ENCODE data around the gene PBX4. TPM values are rescaled to one million over a fixed set of nuclear protein-coding genes. Genes with fewer than 3 reads are reported as not detected.
A peak's percentile ranks its signal among the peaks of the same experiment; 100 is the strongest.

Gene PBX4
- total RNA-seq, 1 donor from 2014 or later, result 5.1 TPM

- intact Hi-C loops (cut with DNase I), result no loop called here
- DNase-seq (ENCODE audit: low spot score) (no peak), ATAC-seq (no peak)
These were observed 69.3 kb downstream of the PBX4 start for GRCh38 chr19:19548915-19549759.

- ATAC-seq (no peak), DNase-seq (ENCODE audit: low spot score) (no peak)
- intact Hi-C loops (cut with DNase I), result no loop called here
These were observed 70.7 kb downstream of the PBX4 start for GRCh38 chr19:19547674-19548336.

GRCh38 chr19:19546751-19547162 lies 71.7 kb downstream of the PBX4 start:
- no peak for DNase-seq (ENCODE audit: low spot score)
- ATAC-seq, result peak; percentile 19
- intact Hi-C loops (cut with DNase I), result no loop called here

GRCh38 chr19:19545707-19546106 lies 72.8 kb downstream of the PBX4 start:
- intact Hi-C loops (cut with DNase I), result no loop called here
- DNase-seq (ENCODE audit: low spot score), result no peak
- ATAC-seq, result no peak

GRCh38 chr19:19544954-19545591 lies 73.4 kb downstream of the PBX4 start:
- ATAC-seq, result no peak
- intact Hi-C loops (cut with DNase I), result no loop called here
- no peak for DNase-seq (ENCODE audit: low spot score)

GRCh38 chr19:19544257-19544953 lies 74.1 kb downstream of the PBX4 start:
- intact Hi-C loops (cut with DNase I), result no loop called here
- DNase-seq (ENCODE audit: low spot score) (no peak), ATAC-seq (no peak)

- intact Hi-C loops (cut with DNase I), result no loop called here
- DNase-seq (ENCODE audit: low spot score), result no peak
These were observed 74.8 kb downstream of the PBX4 start for GRCh38 chr19:19543640-19544039.

GRCh38 chr19:19543101-19543500 lies 75.4 kb downstream of the PBX4 start:
- ATAC-seq, result no peak
- intact Hi-C loops (cut with DNase I), result no loop called here
- DNase-seq (ENCODE audit: low spot score), result no peak

More at GRCh38 chr19:19543640-19544039, 74.8 kb downstream of the PBX4 start:
- ATAC-seq, result no peak

GRCh38 chr19:19542507-19542906 lies 76.0 kb downstream of the PBX4 start:
- ATAC-seq, result no peak
- intact Hi-C loops (cut with DNase I), result no loop called here
- DNase-seq (ENCODE audit: low spot score), result no peak

- DNase-seq (ENCODE audit: low spot score), result no peak
- intact Hi-C loops (cut with DNase I), result no loop called here
- no peak for ATAC-seq
These were observed 76.9 kb downstream of the PBX4 start for GRCh38 chr19:19541616-19542015.

GRCh38 chr19:19540715-19541515 lies 77.6 kb downstream of the PBX4 start:
- intact Hi-C loops (cut with DNase I), result no loop called here
- DNase-seq (ENCODE audit: low spot score), result no peak
- no peak for ATAC-seq

- intact Hi-C loops (cut with DNase I), result no loop called here
- DNase-seq (ENCODE audit: low spot score) (peak; percentile 81), ATAC-seq (peak; percentile 68)
These were observed 78.3 kb downstream of the PBX4 start for GRCh38 chr19:19540064-19540714.

GRCh38 chr19:19539698-19540063 lies 78.8 kb downstream of the PBX4 start:
- no peak for ATAC-seq
- no peak for DNase-seq (ENCODE audit: low spot score)
- intact Hi-C loops (cut with DNase I), result loop anchor here (5.0 kb wide), 1 partner anchor 418 kb away; no protein-coding TSS in a partner anchor

GRCh38 chr19:19538785-19539166 lies 79.7 kb downstream of the PBX4 start:
- intact Hi-C loops (cut with DNase I), result loop anchor here (5.0 kb wide), 1 partner anchor 419 kb away; no protein-coding TSS in a partner anchor
- ATAC-seq (no peak), DNase-seq (ENCODE audit: low spot score) (no peak)

GRCh38 chr19:19538061-19538784 lies 80.3 kb downstream of the PBX4 start, which contains the start of gene CILP2:
Gene CILP2 (plus strand): TSS chr19:19538265. CDS start chr19:19538350, 85 bp downstream.
- ATAC-seq (peak; percentile 7), DNase-seq (ENCODE audit: low spot score) (no peak)
- intact Hi-C loops (cut with DNase I), result loop anchor here (5.0 kb wide), 1 partner anchor 419 kb away; no protein-coding TSS in a partner anchor

GRCh38 chr19:19537075-19538048 lies 81.1 kb downstream of the PBX4 start:
- DNase-seq (ENCODE audit: low spot score) (no peak), ATAC-seq (no peak)
- intact Hi-C loops (cut with DNase I), result loop anchor here (5.0 kb wide), 1 partner anchor 420 kb away; no protein-coding TSS in a partner anchor
